ENCODE measurements around the gene SRP9.
A peak's percentile ranks its signal among the peaks of the same experiment; 100 is the strongest.

Gene SRP9

GRCh38 chr1:225737866-225738265 is 39.8 kb upstream of the SRP9 start:
- H3K4me3 ChIP-seq (ENCODE audit: low read depth, low read length): no peak overlapping the region
- TF ChIP-seq CTCF (IDR thresholded peaks at IDR 0.05; ENCODE audit: low read depth, low read length): no peak

DNA sequence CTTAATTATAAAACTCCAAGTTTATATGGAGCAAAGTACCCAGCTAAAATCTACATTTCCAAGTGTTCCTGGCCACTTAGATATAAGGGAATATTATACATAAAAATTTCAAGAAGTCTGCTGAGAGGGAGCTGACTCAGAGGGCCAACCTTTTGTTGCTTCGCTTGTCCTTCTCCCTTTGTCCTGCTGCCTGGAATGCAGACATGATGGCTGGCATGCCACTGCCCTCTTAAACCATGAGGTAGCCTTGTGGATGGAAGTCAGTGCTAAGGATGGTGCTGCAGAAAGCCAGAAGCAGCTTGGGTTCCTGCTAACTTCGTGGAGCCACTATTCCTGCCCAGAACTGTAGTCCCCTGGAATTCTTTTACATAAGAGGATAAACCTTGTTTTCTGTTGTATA is 38.9 kb upstream of the SRP9 start:
- H3K4me3 ChIP-seq (ENCODE audit: low read depth, low read length): no peak overlapping the region
- no peak for TF ChIP-seq CTCF (IDR thresholded peaks at IDR 0.05; ENCODE audit: low read depth, low read length)

- no peak overlapping the region for H3K4me3 ChIP-seq (ENCODE audit: low read depth, low read length)
- TF ChIP-seq CTCF (IDR thresholded peaks at IDR 0.05; ENCODE audit: low read depth, low read length): no peak
Observed at GRCh38 chr1:225739542-225740107, 38.0 kb upstream of the SRP9 start.

DNA sequence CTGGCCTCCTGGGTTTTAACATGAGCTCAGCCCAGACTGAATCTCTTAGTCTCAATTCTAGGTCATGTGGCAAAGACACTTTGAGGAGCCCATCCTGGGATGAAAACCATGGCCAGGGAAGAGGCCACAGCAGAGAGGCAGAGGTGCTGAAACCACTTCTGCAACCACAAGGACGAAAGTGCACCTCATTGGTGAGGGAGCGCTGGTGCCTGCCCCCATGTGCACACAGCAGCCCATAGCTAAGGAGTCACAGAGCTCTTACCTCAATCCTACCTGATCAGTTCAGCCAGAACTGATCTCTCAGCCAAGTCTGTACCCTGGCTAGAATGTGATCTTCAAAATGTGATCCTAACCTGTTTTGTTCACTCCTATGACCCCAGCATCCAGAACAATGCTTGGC is 32.9 kb upstream of the SRP9 start:
- no peak for TF ChIP-seq CTCF (IDR thresholded peaks at IDR 0.05; ENCODE audit: low read depth, low read length)
- no peak overlapping the region for H3K4me3 ChIP-seq (ENCODE audit: low read depth, low read length)

- TF ChIP-seq CTCF (IDR thresholded peaks at IDR 0.05; ENCODE audit: low read depth, low read length): no peak
- H3K4me3 ChIP-seq (ENCODE audit: low read depth, low read length): no peak overlapping the region
Observed at GRCh38 chr1:225745273-225745672, 32.4 kb upstream of the SRP9 start.

DNA sequence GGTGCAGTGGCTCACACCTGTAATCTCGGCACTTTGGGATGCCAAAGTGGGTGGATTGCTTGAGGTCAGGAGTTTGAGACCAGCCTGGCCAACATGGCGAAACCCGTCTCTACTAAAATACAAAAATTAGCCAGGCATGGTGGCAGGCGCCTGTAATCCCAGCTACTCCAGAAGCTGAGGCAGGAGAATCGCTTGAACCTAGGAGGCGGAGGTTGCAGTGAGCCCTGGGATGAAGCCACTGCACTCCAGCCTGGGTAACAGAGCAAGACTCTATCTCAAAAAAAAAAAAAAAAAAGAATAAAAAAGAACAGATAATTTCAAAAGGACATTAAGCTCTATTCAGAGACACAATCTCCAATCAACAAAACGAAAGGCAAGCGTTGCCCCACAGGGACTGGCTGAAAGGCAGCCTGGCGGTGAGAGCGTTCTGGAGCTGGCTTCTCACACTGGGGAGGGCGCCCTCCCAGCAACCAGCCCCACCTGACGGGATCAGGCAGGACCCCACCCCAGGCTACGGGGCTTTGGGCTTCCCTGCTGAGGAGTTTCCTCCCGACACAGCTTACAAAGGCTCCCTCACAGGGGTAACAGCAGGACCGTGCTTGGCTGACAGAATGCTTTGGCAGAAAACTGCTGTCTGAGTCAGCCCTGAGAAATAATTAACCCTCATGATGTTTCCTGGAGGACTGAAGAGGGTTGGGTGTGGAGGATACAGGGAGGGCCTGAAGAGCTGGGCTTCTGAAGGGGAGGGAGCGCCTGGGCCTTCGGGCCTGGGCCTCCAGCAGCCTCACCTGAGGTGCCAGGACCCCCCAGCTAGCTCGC is 31.1 kb upstream of the SRP9 start:
- TF ChIP-seq CTCF (IDR thresholded peaks at IDR 0.05; ENCODE audit: low read depth, low read length): no peak
- peak overlapping the region; percentile 45 for H3K4me3 ChIP-seq (ENCODE audit: low read depth, low read length)

- no peak overlapping the region for H3K4me3 ChIP-seq (ENCODE audit: low read depth, low read length)
- no peak for TF ChIP-seq CTCF (IDR thresholded peaks at IDR 0.05; ENCODE audit: low read depth, low read length)
Observed at GRCh38 chr1:225747566-225747965, 30.1 kb upstream of the SRP9 start.

Data from WI38 (cell line).